GM21390 (cell line): ENCODE results near the gene NMUR1.

ENCODE experiments used
- ATAC-seq: cut with Tn5 transposase; IDR thresholded peaks from one replicate; pipeline ENCODE4 v1.9.1; 2021; ENCODE audit not compliant: unreplicated experiment

NMUR1 gene

GRCh38 chr2:231554748-231555545, 24.7 kb upstream of the NMUR1 start:
- no peak for ATAC-seq

- no peak for ATAC-seq
These were observed 24.1 kb upstream of the NMUR1 start for GRCh38 chr2:231554327-231554726.

- ATAC-seq = no peak
These were observed 22.5 kb upstream of the NMUR1 start for GRCh38 chr2:231552752-231553151.

- ATAC-seq = no peak
These were observed 19.4 kb upstream of the NMUR1 start for GRCh38 chr2:231549446-231550239.

- no peak for ATAC-seq
These were observed 18.5 kb upstream of the NMUR1 start for GRCh38 chr2:231548752-231549151.

- ATAC-seq = no peak
These were observed 17.3 kb upstream of the NMUR1 start for GRCh38 chr2:231547315-231548110.

GRCh38 chr2:231546014-231546715, 15.9 kb upstream of the NMUR1 start:
- ATAC-seq = no peak

GRCh38 chr2:231545105-231545902, 15.1 kb upstream of the NMUR1 start:
- peak; percentile 98 for ATAC-seq

- ATAC-seq = no peak
These were observed 11.9 kb upstream of the NMUR1 start for GRCh38 chr2:231542136-231542535.

GRCh38 chr2:231541645-231542044, 11.4 kb upstream of the NMUR1 start:
- no peak for ATAC-seq

- no peak for ATAC-seq
These were observed 9.7 kb upstream of the NMUR1 start for GRCh38 chr2:231539991-231540390.

- ATAC-seq = no peak
These were observed 5.7 kb upstream of the NMUR1 start for GRCh38 chr2:231535961-231536360.

- no peak for ATAC-seq
These were observed 3.5 kb upstream of the NMUR1 start for GRCh38 chr2:231533777-231534125.

- no peak for ATAC-seq
These were observed 3.0 kb upstream of the NMUR1 start for GRCh38 chr2:231533086-231533776.

GRCh38 chr2:231532756-231533035, 2.5 kb upstream of the NMUR1 start:
- ATAC-seq = no peak

- no peak for ATAC-seq
These were observed 1.9 kb upstream of the NMUR1 start for GRCh38 chr2:231531883-231532755.

GRCh38 chr2:231531466-231531865, 1.2 kb upstream of the NMUR1 start:
- no peak for ATAC-seq

GRCh38 chr2:231528636-231529030, 1.6 kb downstream of the NMUR1 start:
- no peak for ATAC-seq
